HepG2 (cell line): ENCODE measurements around the gene MMS19. TPM values are rescaled to one million over a fixed set of nuclear protein-coding genes. Genes with fewer than 3 reads are reported as not detected.

Experiments used
- E2F1 ChIP-seq: sonication (generic); formaldehyde crosslinking; IDR thresholded peaks from 2 replicates; pipeline ENCODE4 v1.5.0; 2020; ENCODE audit warnings: missing genetic modification reagents
- HOMEZ ChIP-seq: IDR thresholded peaks from 2 replicates; pipeline ENCODE4 v1.6.1; 2016; ENCODE audit warnings: low read depth
- PITX1 ChIP-seq: sonication (generic); formaldehyde crosslinking; IDR thresholded peaks from 2 replicates; pipeline ENCODE4 v1.5.1; 2020; ENCODE audit warnings: mild to moderate bottlenecking, missing genetic modification reagents
- POGZ ChIP-seq: sonication (generic); formaldehyde crosslinking; IDR thresholded peaks from 2 replicates; pipeline ENCODE4 v1.4.0; 2020; ENCODE audit warnings: mild to moderate bottlenecking, missing genetic modification reagents
- SIX1 ChIP-seq: sonication (generic); formaldehyde crosslinking; IDR thresholded peaks from 2 replicates; pipeline ENCODE4 v1.4.0; 2020; ENCODE audit warnings: missing genetic modification reagents, borderline replicate concordance
- SOX6 ChIP-seq, 2 experiments: fragments of 450-650 bp in 1 of 2; sonication (generic) in 1 of 2; formaldehyde crosslinking in 1 of 2; IDR thresholded peaks; 2 replicates each; pipeline versions ENCODE4 v1.4.0 to v1.6.1; 2017 to 2020; ENCODE audit warnings: antibody characterized with exemption in 1 of 2, mild to moderate bottlenecking in 1 of 2, missing genetic modification reagents in 1 of 2
- TARDBP ChIP-seq: sonication (generic); formaldehyde crosslinking; IDR thresholded peaks from 2 replicates; pipeline ENCODE4 v1.8.0; 2022; ENCODE audit warnings: mild to moderate bottlenecking, missing genetic modification reagents
- TOE1 ChIP-seq: sonication (generic); formaldehyde crosslinking; IDR thresholded peaks from 2 replicates; pipeline ENCODE4 v1.4.0; 2020; ENCODE audit warnings: mild to moderate bottlenecking, missing genetic modification reagents
- ZHX2 ChIP-seq, 2 experiments: sonication (generic) in 1 of 2; formaldehyde crosslinking in 1 of 2; IDR thresholded peaks; 2 replicates each; pipeline versions ENCODE4 v1.6.1 to v1.9.0; 2014 to 2022; ENCODE audit warnings: antibody characterized with exemption in 1 of 2, borderline replicate concordance in 1 of 2, inconsistent platforms in 1 of 2, low read depth in 1 of 2, missing genetic modification reagents in 1 of 2
- ZNF333 ChIP-seq: sonication (generic); formaldehyde crosslinking; IDR thresholded peaks from 2 replicates; pipeline ENCODE4 v1.4.0; 2020; ENCODE audit warnings: mild to moderate bottlenecking, missing genetic modification reagents, borderline replicate concordance
- ZNF501 ChIP-seq: sonication (generic); formaldehyde crosslinking; IDR thresholded peaks from 2 replicates; pipeline ENCODE4 v1.5.1; 2020; ENCODE audit warnings: mild to moderate bottlenecking, moderate library complexity, missing genetic modification reagents
- polyA plus RNA-seq, 8 experiments: library from polyadenylated mRNA; depleted of rRNA in 3 of 8; stranded (reverse) in 7 of 8; unstranded in 1 of 8; fragments of >200 nt; fragmentation: Illumina TruSeq in 4 of 8; extraction: Trizol in 4 of 8; gene quantifications; 2 replicates each; pipeline versions ENCODE4 v1.2.1 to v1.2.3, GENCODE V29; 2011 to 2016; ENCODE audit warnings: low read depth in 4 of 8, missing spikeins in 1 of 8, mixed read lengths in 1 of 8; ENCODE audit not compliant: insufficient read depth in 1 of 8
- total RNA-seq, 5 experiments: library from RNA; depleted of rRNA; stranded (reverse); fragments of >200 nt; fragmentation: Illumina TruSeq; extraction: Trizol; gene quantifications; 2 replicates each; pipeline ENCODE4 v1.2.3, GENCODE V29; 2016; ENCODE audit warnings: low read depth in 1 of 5

Gene MMS19
- total and polyA plus RNA-seq, 2 of the 13 experiments (the other 11 are each of a cell fraction or from before 2014, with no cell fraction given) = 76.4 to 107 TPM

- TF ChIP-seq E2F1 = peak; percentile 79; the same call in 1 of the 2 replicates
- no peak for TF ChIP-seq SIX1 (CRISPR knock-in tag)
- TF ChIP-seq PITX1 (CRISPR knock-in tag) = peak; percentile 85; the same call in 1 of the 2 replicates
- peak; percentile 69; the same call in 1 of the 2 replicates for TF ChIP-seq TARDBP
- no peak for TF ChIP-seq TOE1 (CRISPR knock-in tag)
- peak; percentile 73 for TF ChIP-seq POGZ (CRISPR knock-in tag)
- peak; percentile 63; the same call in 1 of the 2 replicates for TF ChIP-seq HOMEZ (CRISPR knock-in tag)
- TF ChIP-seq SOX6 (IDR thresholded peaks at IDR 0.05) = no peak
- TF ChIP-seq SOX6 (CRISPR knock-in tag; IDR thresholded peaks at IDR 0.05) = peak; percentile 33; the same call in 1 of the 2 replicates
- no peak for TF ChIP-seq ZNF333 (CRISPR knock-in tag)
- TF ChIP-seq ZNF501 (CRISPR knock-in tag) = peak; percentile 81; the same call in 1 of the 2 replicates
- TF ChIP-seq ZHX2 (IDR thresholded peaks at IDR 0.05; ENCODE audit: low read depth) = no peak
- TF ChIP-seq ZHX2 (CRISPR knock-in tag; IDR thresholded peaks at IDR 0.05; ENCODE audit: borderline replicate concordance) = peak; percentile 58; the same call in 1 of the 2 replicates
These were observed 52.2 kb downstream of the MMS19 start, which contains the start of the genes EXOSC1 and ZDHHC16 (continued) for GRCh38 chr10:97445722-97446639.
